Caco-2 (cell line): ENCODE data around the gene NT5C. TPM values are rescaled to one million over a fixed set of nuclear protein-coding genes. Genes with fewer than 3 reads are reported as not detected.

ENCODE experiments used
- BruUV-seq: library from RNA; stranded (reverse); fragments of 400-500 nt; replicated peaks from 2 replicates; lab custom pipeline; 2021; lab: Mats Ljungman, UMichigan
- CTCF ChIA-PET: fragments of 300-600 bp; sonication (Branson Sonifier 250); formaldehyde crosslinking; loops from one replicate; lab custom pipeline; 2022; ENCODE audit warnings: antibody characterized with exemption; lab: Charles Lee
- POLR2A ChIA-PET: fragments of 300-600 bp; sonication (Branson Sonifier 250); formaldehyde crosslinking; loops from one replicate; lab custom pipeline; 2022; ENCODE audit warnings: antibody characterized with exemption; lab: Charles Lee
- DNase-seq, 2 experiments: peaks; one replicate each; pipeline versions ENCODE4 v3.0.0 to v3.0.0-alpha.2; 2020 to 2022
- H3K27me3 ChIP-seq: replicated peaks from 2 replicates; pipeline ENCODE4 v1.6.0; 2011; ENCODE audit warnings: low read length; ENCODE audit not compliant: control insufficient read depth, insufficient read depth
- H3K36me3 ChIP-seq: 2 replicates; pipeline ENCODE4 v1.5.1; 2011; ENCODE audit warnings: low read length; ENCODE audit not compliant: control insufficient read depth, insufficient read depth
- H3K4me1 ChIP-seq: fragments of 250-450 bp; sonication (Bioruptor Pico); 2 replicates; pipeline ENCODE4 v1.5.1; 2020; ENCODE audit warnings: mild to moderate bottlenecking
- H3K4me3 ChIP-seq: 2 replicates; pipeline ENCODE4 v1.5.1; 2011; ENCODE audit warnings: low read depth, mild to moderate bottlenecking, control low read depth, low read length
- H3K9me3 ChIP-seq: fragments of 250-450 bp; sonication (Bioruptor Pico); 2 replicates; pipeline ENCODE4 v1.5.1; 2020; ENCODE audit warnings: mild to moderate bottlenecking, moderate library complexity
- H3K27ac Mint-ChIP-seq: one replicate; pipeline ENCODE4 v1.8.0; 2022; ENCODE audit warnings: mixed read lengths; ENCODE audit not compliant: unreplicated experiment
- H3K27me3 Mint-ChIP-seq: one replicate; pipeline ENCODE4 v1.8.0; 2022; ENCODE audit warnings: mixed read lengths; ENCODE audit not compliant: insufficient read depth, unreplicated experiment
- H3K36me3 Mint-ChIP-seq: one replicate; pipeline ENCODE4 v1.8.0; 2022; ENCODE audit warnings: mild to moderate bottlenecking, mixed read lengths; ENCODE audit not compliant: insufficient read depth, unreplicated experiment
- H3K4me1 Mint-ChIP-seq: one replicate; pipeline ENCODE4 v1.8.0; 2022; ENCODE audit warnings: low read depth, mixed read lengths; ENCODE audit not compliant: unreplicated experiment
- H3K4me3 Mint-ChIP-seq: one replicate; pipeline ENCODE4 v1.8.0; 2022; ENCODE audit warnings: mild to moderate bottlenecking, moderate library complexity, mixed read lengths; ENCODE audit not compliant: unreplicated experiment
- H3K9me3 Mint-ChIP-seq: one replicate; pipeline ENCODE4 v1.8.0; 2022; ENCODE audit warnings: mixed read lengths; ENCODE audit not compliant: unreplicated experiment
- CTCF ChIP-seq, 2 experiments: fragments of 200-600 bp in 1 of 2; IDR thresholded peaks; 1 replicate in 1 of 2; 2 replicates in 1 of 2; pipeline versions ENCODE4 v1.5.1 to v1.8.0; 2011 to 2022; ENCODE audit warnings: antibody characterized with exemption in 1 of 2, control low read depth in 1 of 2, inconsistent platforms in 1 of 2, low read depth in 1 of 2, low read length in 1 of 2, mild to moderate bottlenecking in 1 of 2, moderate library complexity in 1 of 2; ENCODE audit not compliant: insufficient read depth in 1 of 2, severe bottlenecking in 1 of 2, unreplicated experiment in 1 of 2
- intact Hi-C: fragments of 100-400 bp; cut with micrococcal nuclease; formaldehyde crosslinking; loops from one replicate; pipeline ENCODE4 v1.10.0; 2022; ENCODE audit not compliant: unreplicated experiment
- total RNA-seq: library from RNA; stranded (reverse); gene quantifications from 2 replicates; pipeline ENCODE4 v1.2.3, GENCODE V29; 2022

NT5C gene
- total RNA-seq, 1 experiment from 2014 or later = 68.4 TPM

GRCh38 chr17:75147878-75148546 is 16.5 kb upstream of the NT5C start:
- DNase-seq = peak in 1 of 2 experiments; percentile 12

GRCh38 chr17:75146592-75146991 is 15.1 kb upstream of the NT5C start:
- DNase-seq = no peak

More at GRCh38 chr17:75147878-75148546, 16.5 kb upstream of the NT5C start:
- ChIA-PET CTCF (no interaction called here), POLR2A (no interaction called here)
- Mint-ChIP-seq H3K27ac (no peak overlapping the region), H3K4me3 (no peak overlapping the region), H3K36me3 (peaks cover 94% of the 10 kb centered on the region), H3K27me3 (no peaks in the 10 kb centered on the region), H3K4me1 (peaks cover 21% of the 10 kb centered on the region), H3K9me3 (no peaks in the 10 kb centered on the region)
- Histone ChIP-seq H3K36me3 (peaks cover 5% of the 10 kb centered on the region), H3K9me3 (no peaks in the 10 kb centered on the region), H3K4me1 (peaks cover 6% of the 10 kb centered on the region), H3K4me3 (no peak overlapping the region), H3K27me3 (no peaks in the 10 kb centered on the region)
- intact Hi-C loops = no loop called here
- no TSS peak for BruUV-seq
- TF ChIP-seq CTCF (IDR thresholded peaks at IDR 0.05; ENCODE audit: insufficient read depth in 1 of 2, low read depth in 1 of 2, low read length in 1 of 2, severe bottlenecking in 1 of 2, unreplicated experiment in 1 of 2) = no peak

More at GRCh38 chr17:75146592-75146991, 15.1 kb upstream of the NT5C start:
- intact Hi-C loops = no loop called here
- H3K36me3 Mint-ChIP-seq = peaks cover 93% of the 10 kb centered on the region
- peaks cover 7% of the 10 kb centered on the region for H3K4me1 Mint-ChIP-seq
- Histone ChIP-seq H3K36me3 (peaks cover 5% of the 10 kb centered on the region), H3K4me3 (no peak overlapping the region), H3K9me3 (no peaks in the 10 kb centered on the region), H3K27me3 (no peaks in the 10 kb centered on the region), H3K4me1 (no peaks in the 10 kb centered on the region)
- ChIA-PET CTCF (no interaction called here), POLR2A (no interaction called here)
- no peak overlapping the region for H3K4me3 Mint-ChIP-seq
- H3K27ac Mint-ChIP-seq = no peak overlapping the region
- H3K9me3 Mint-ChIP-seq = no peaks in the 10 kb centered on the region
- no peaks in the 10 kb centered on the region for H3K27me3 Mint-ChIP-seq
- no TSS peak for BruUV-seq
- no peak for TF ChIP-seq CTCF (IDR thresholded peaks at IDR 0.05; ENCODE audit: insufficient read depth in 1 of 2, low read depth in 1 of 2, low read length in 1 of 2, severe bottlenecking in 1 of 2, unreplicated experiment in 1 of 2)
